ENCODE measurements around the gene CFAP46.

GRCh38 chr10:132844069-132844809 is 98.1 kb downstream of the CFAP46 start:
- TF ChIP-seq CTCF (conservative IDR thresholded peaks at IDR 0.05; ENCODE audit: low read length) (no peak), EZH2phosphoT487 (IDR thresholded peaks at IDR 0.05; ENCODE audit: borderline replicate concordance, low read depth, low read length) (no peak)
